Small intestine (tissue), 7 donors: ENCODE results near the gene GALNT15. TPM values are rescaled to one million over a fixed set of nuclear protein-coding genes. Genes with fewer than 3 reads are reported as not detected.

ENCODE experiments used
- DNase-seq, 2 donors: peaks; one replicate each; pipeline versions ENCODE4 v3.0.0 to v3.0.0-alpha.2; 2013
- FAIRE-seq: peaks from 2 replicates; lab custom pipeline; 2012; peaks lifted over from hg19 to GRCh38; lab: Jason Lieb, UNC
- H3K27ac ChIP-seq, 3 donors: one replicate each; pipeline ENCODE4 v1.5.1; 2013; ENCODE audit warnings: low read length in 2 of 3, mild to moderate bottlenecking in 2 of 3, control low read depth in 1 of 3, inconsistent platforms in 1 of 3, low read depth in 1 of 3, moderate library complexity in 1 of 3
- H3K27me3 ChIP-seq, 3 donors: one replicate each; pipeline ENCODE4 v1.6.1; 2013; ENCODE audit warnings: low read length in 3 of 3, inconsistent platforms in 1 of 3; ENCODE audit not compliant: control insufficient read depth in 3 of 3, insufficient read depth in 3 of 3
- H3K36me3 ChIP-seq, 3 donors: one replicate each; pipeline ENCODE4 v1.6.1; 2013; ENCODE audit warnings: low read length in 3 of 3, inconsistent platforms in 1 of 3, low read depth in 1 of 3, mild to moderate bottlenecking in 1 of 3, moderate library complexity in 1 of 3; ENCODE audit not compliant: control insufficient read depth in 3 of 3, insufficient read depth in 2 of 3
- H3K4me1 ChIP-seq, 3 donors: one replicate each; pipeline ENCODE4 v1.6.1; 2013; ENCODE audit warnings: low read length in 2 of 3, inconsistent platforms in 1 of 3, low read depth in 1 of 3, mild to moderate bottlenecking in 1 of 3, moderate library complexity in 1 of 3; ENCODE audit not compliant: control insufficient read depth in 3 of 3, insufficient read depth in 2 of 3
- H3K4me3 ChIP-seq, 3 donors: one replicate each; pipeline ENCODE4 v1.5.1; 2013; ENCODE audit warnings: low read length in 3 of 3, control low read depth in 1 of 3, inconsistent platforms in 1 of 3, low read depth in 1 of 3, mild to moderate bottlenecking in 1 of 3, moderate library complexity in 1 of 3
- H3K9me3 ChIP-seq, 2 donors: one replicate each; pipeline ENCODE4 v1.6.1; 2013; ENCODE audit warnings: low read depth in 1 of 2, low read length in 1 of 2; ENCODE audit not compliant: control insufficient read depth in 2 of 2, insufficient read depth in 1 of 2
- WGBS, 3 donors: extraction: QIAGEN DNeasy Blood & Tissue Kit; methylation state at CpG; one replicate each; pipeline ENCODE4 v1.1.7; 2013; 5-methylcytosine and 5-hydroxymethylcytosine counted together
- polyA plus RNA-seq, 4 donors: library from polyadenylated mRNA; stranded (reverse) in 3 of 4; unstranded in 1 of 4; fragments of 200-250 nt in 3 of 4; fragments of 120-200 nt in 1 of 4; gene quantifications; one replicate each; pipeline versions ENCODE4 v1.2.1 to v1.2.3, GENCODE V29; 2013
- donor health status: healthy with polysubstance abuse.
- donor health status: control.
- donor health status: control.
- donor health status: Bipolar disorder and iron deficiency.
- donor health status: healthy.

The GALNT15 gene
- polyA plus RNA-seq, 4 donors, result 0.41 to 29.5 (median 0.88) TPM

- H3K9me3 ChIP-seq, result no peaks in the 10 kb centered on the region
- 77 to 89% (median 86%) methylated on average over 4 of the region's 4 CpGs for WGBS, 3 donors
- DNase-seq (no peak), FAIRE-seq (no peak)
- H3K36me3 ChIP-seq, result no peaks in the 10 kb centered on the region
- H3K27ac ChIP-seq, result no peak overlapping the region
- H3K27me3 ChIP-seq, result no peaks in the 10 kb centered on the region
- no peaks in the 10 kb centered on the region for H3K4me1 ChIP-seq
- H3K4me3 ChIP-seq, result no peak overlapping the region
These were observed 65.3 kb downstream of the GALNT15 start for GRCh38 chr3:16239780-16240179.

- Histone ChIP-seq H3K27ac (no peak overlapping the region), H3K36me3 (no peaks in the 10 kb centered on the region), H3K27me3 (no peaks in the 10 kb centered on the region), H3K4me3 (no peak overlapping the region), H3K9me3 (no peaks in the 10 kb centered on the region), H3K4me1 (no peaks in the 10 kb centered on the region)
- DNase-seq (no peak), FAIRE-seq (no peak)
- 60 to 67% (median 64%) methylated on average over 6 of the region's 6 CpGs for WGBS, 3 donors
These were observed 65.9 kb downstream of the GALNT15 start for GRCh38 chr3:16240229-16241023.

- Histone ChIP-seq H3K27ac (no peak overlapping the region), H3K27me3 (no peaks in the 10 kb centered on the region), H3K4me3 (no peak overlapping the region), H3K9me3 (no peaks in the 10 kb centered on the region), H3K36me3 (no peaks in the 10 kb centered on the region), H3K4me1 (no peaks in the 10 kb centered on the region)
- 92 to 95% (median 94%) methylated on average over 5 of the region's 5 CpGs for WGBS, 3 donors
- DNase-seq (no peak), FAIRE-seq (no peak)
These were observed 66.7 kb downstream of the GALNT15 start for GRCh38 chr3:16241225-16241624.

GRCh38 chr3:16242177-16242576, 67.7 kb downstream of the GALNT15 start:
- Histone ChIP-seq H3K27me3 (no peaks in the 10 kb centered on the region), H3K36me3 (no peaks in the 10 kb centered on the region), H3K9me3 (no peaks in the 10 kb centered on the region), H3K4me1 (no peaks in the 10 kb centered on the region), H3K27ac (no peak overlapping the region), H3K4me3 (no peak overlapping the region)
- 89 to 96% (median 95%) methylated on average over 5 of the region's 5 CpGs for WGBS, 3 donors
- DNase-seq (no peak), FAIRE-seq (no peak)

- no peaks in the 10 kb centered on the region for H3K4me1 ChIP-seq
- DNase-seq (no peak), FAIRE-seq (no peak)
- H3K36me3 ChIP-seq, result no peaks in the 10 kb centered on the region
- no peak overlapping the region for H3K27ac ChIP-seq
- no peaks in the 10 kb centered on the region for H3K9me3 ChIP-seq
- H3K4me3 ChIP-seq, result no peak overlapping the region
- H3K27me3 ChIP-seq, result no peaks in the 10 kb centered on the region
- 67 to 74% (median 72%) methylated on average over 9 of the region's 9 CpGs for WGBS, 3 donors
These were observed 69.4 kb downstream of the GALNT15 start for GRCh38 chr3:16243706-16244490.

- no peak for FAIRE-seq
These were observed 71.1 kb downstream of the GALNT15 start for GRCh38 chr3:16245609-16246008.

GRCh38 chr3:16247282-16248061, 73.0 kb downstream of the GALNT15 start:
- no peaks in the 10 kb centered on the region for H3K9me3 ChIP-seq
- H3K36me3 ChIP-seq, result no peaks in the 10 kb centered on the region
- H3K27ac ChIP-seq, result no peak overlapping the region
- H3K27me3 ChIP-seq, result no peaks in the 10 kb centered on the region
- DNase-seq (peak; percentile 81 to 87), FAIRE-seq (no peak)
- H3K4me3 ChIP-seq, result no peak overlapping the region
- 29 to 32% (median 32%) methylated on average over 17 of the region's 17 CpGs for WGBS, 3 donors
- H3K4me1 ChIP-seq, result peaks cover 0 to 18% (median 5%) of the 10 kb centered on the region in 3 donors

More at GRCh38 chr3:16245609-16246008, 71.1 kb downstream of the GALNT15 start:
- DNase-seq, result no peak
- no peaks in the 10 kb centered on the region for H3K9me3 ChIP-seq
- no peaks in the 10 kb centered on the region for H3K27me3 ChIP-seq
- H3K27ac ChIP-seq, result no peak overlapping the region
- H3K4me3 ChIP-seq, result no peak overlapping the region
- WGBS, 3 donors, result 93 to 97% (median 93%) methylated on average over 3 of the region's 3 CpGs
- no peaks in the 10 kb centered on the region for H3K36me3 ChIP-seq
- H3K4me1 ChIP-seq, result peaks cover 0 to 7% (median 0%) of the 10 kb centered on the region in 3 donors

- FAIRE-seq (no peak), DNase-seq (no peak)
- 86 to 91% (median 89%) methylated on average over 5 of the region's 5 CpGs for WGBS, 3 donors
- no peaks in the 10 kb centered on the region for H3K27me3 ChIP-seq
- no peak overlapping the region for H3K27ac ChIP-seq
- H3K4me3 ChIP-seq, result no peak overlapping the region
- no peaks in the 10 kb centered on the region for H3K36me3 ChIP-seq
- H3K4me1 ChIP-seq, result peaks cover 0 to 26% (median 7%) of the 10 kb centered on the region in 3 donors
- peaks cover 0 to 2% of the 10 kb centered on the region in 2 donors for H3K9me3 ChIP-seq
These were observed 74.1 kb downstream of the GALNT15 start for GRCh38 chr3:16248556-16248955.
